H1 (cell line): Measurements from ENCODE around the gene ACER3. TPM values are rescaled to one million over a fixed set of nuclear protein-coding genes. Genes with fewer than 3 reads are reported as not detected.

ENCODE experiments used
- CTCF ChIA-PET: fragments of 300-600 bp; sonication (Branson Sonifier 250); formaldehyde crosslinking; loops from one replicate; lab custom pipeline; 2021; ENCODE audit not compliant: partially characterized antibody; lab: Charles Lee
- POLR2A ChIA-PET: fragments of 300-600 bp; sonication (Branson Sonifier 250); formaldehyde crosslinking; loops from one replicate; lab custom pipeline; 2021; ENCODE audit warnings: inconsistent platforms; ENCODE audit not compliant: partially characterized antibody; lab: Charles Lee
- DNase-seq, 2 experiments: peaks; one replicate each; pipeline versions ENCODE4 v3.0.0 to v3.0.0-alpha.2; 2010 to 2022; ENCODE audit warnings: low spot score in 2 of 2, low read depth in 1 of 2, mixed read lengths in 1 of 2
- FAIRE-seq: peaks from 2 replicates; lab custom pipeline; 2011; peaks lifted over from hg19 to GRCh38; lab: Jason Lieb, UNC
- H2AFZ ChIP-seq: 2 replicates; pipeline ENCODE4 v1.8.1; 2012; ENCODE audit warnings: low read length, inconsistent platforms
- H2AK5ac ChIP-seq: 2 replicates; pipeline ENCODE4 v1.6.1; 2013; ENCODE audit warnings: low read depth, low read length
- H2BK120ac ChIP-seq: replicated peaks from 2 replicates; pipeline ENCODE3; 2013; ENCODE audit warnings: low read depth, low read length, inconsistent platforms
- H2BK12ac ChIP-seq: 2 replicates; pipeline ENCODE4 v1.6.1; 2013; ENCODE audit warnings: low read depth, low read length
- H2BK15ac ChIP-seq: 2 replicates; pipeline ENCODE4 v1.6.1; 2013; ENCODE audit warnings: low read length
- H2BK20ac ChIP-seq: 2 replicates; pipeline ENCODE4 v1.6.1; 2013; ENCODE audit warnings: low read length
- H2BK5ac ChIP-seq: 2 replicates; pipeline ENCODE4 v1.6.1; 2013; ENCODE audit warnings: low read depth, low read length
- H3K14ac ChIP-seq: 2 replicates; pipeline ENCODE4 v1.6.1; 2013; ENCODE audit warnings: inconsistent platforms; ENCODE audit not compliant: insufficient read length
- H3K18ac ChIP-seq: 2 replicates; pipeline ENCODE4 v1.6.1; 2013; ENCODE audit warnings: low read length; ENCODE audit errors: extremely low read depth
- H3K23ac ChIP-seq: 2 replicates; pipeline ENCODE4 v1.6.1; 2013; ENCODE audit warnings: inconsistent platforms; ENCODE audit not compliant: insufficient read length
- H3K23me2 ChIP-seq: 2 replicates; pipeline ENCODE4 v1.6.1; 2013; ENCODE audit warnings: low read depth, low read length
- H3K27ac ChIP-seq: 2 replicates; pipeline ENCODE4 v1.6.1; 2011; ENCODE audit warnings: low read depth, low read length, inconsistent platforms
- H3K27me3 ChIP-seq, 4 experiments: replicated peaks in 1 of 4; 1 replicate in 1 of 4; 2 replicates in 3 of 4; pipeline versions ENCODE4 v1.6.1 to v1.8.1; 2011 to 2013; ENCODE audit warnings: low read length in 3 of 4, mild to moderate bottlenecking in 3 of 4, inconsistent platforms in 2 of 4, mixed read lengths in 2 of 4, moderate library complexity in 1 of 4; ENCODE audit not compliant: control insufficient read depth in 3 of 4, insufficient read depth in 3 of 4; ENCODE audit errors: extremely low read depth in 1 of 4
- H3K36me3 ChIP-seq, 4 experiments: 2 replicates each; pipeline versions ENCODE4 v1.6.1 to v1.8.1; 2011 to 2013; ENCODE audit warnings: mild to moderate bottlenecking in 4 of 4, low read length in 3 of 4, moderate library complexity in 2 of 4, control low read depth in 1 of 4, inconsistent platforms in 1 of 4; ENCODE audit not compliant: insufficient read depth in 4 of 4, control insufficient read depth in 2 of 4
- H3K4ac ChIP-seq: replicated peaks from 2 replicates; pipeline ENCODE3; 2013; ENCODE audit warnings: low read length, low read depth, mixed read lengths, inconsistent platforms; ENCODE audit not compliant: insufficient read length
- H3K4me1 ChIP-seq, 4 experiments: replicated peaks in 1 of 4; 1 replicate in 1 of 4; 2 replicates in 3 of 4; pipeline versions ENCODE4 v1.6.1 to v1.8.1; 2011 to 2013; ENCODE audit warnings: low read length in 3 of 4, inconsistent platforms in 2 of 4, mixed read lengths in 1 of 4; ENCODE audit not compliant: insufficient read depth in 4 of 4, control insufficient read depth in 3 of 4
- H3K4me2 ChIP-seq, 2 experiments: 2 replicates each; pipeline versions ENCODE4 v1.6.1 to v1.8.1; 2011 to 2013; ENCODE audit warnings: low read depth in 2 of 2, low read length in 2 of 2, control low read depth in 1 of 2, inconsistent platforms in 1 of 2, mild to moderate bottlenecking in 1 of 2; ENCODE audit not compliant: insufficient read depth in 1 of 2
- H3K4me3 ChIP-seq, 4 experiments: fragments of 200-600, 300-600 bp in 1 of 4; sonication (generic), shearing (Covaris generic), sonication (Bioruptor Twin) in 1 of 4; 2 replicates each; pipeline versions ENCODE4 v1.5.1 to v1.8.1; 2011 to 2016; ENCODE audit warnings: low read length in 4 of 4, low read depth in 3 of 4, control low read depth in 2 of 4, inconsistent platforms in 2 of 4, mild to moderate bottlenecking in 2 of 4, mixed read lengths in 1 of 4, moderate library complexity in 1 of 4; ENCODE audit not compliant: insufficient read depth in 2 of 4; ENCODE audit errors: extremely low read depth in 1 of 4
- H3K56ac ChIP-seq: replicated peaks from 2 replicates; pipeline ENCODE3; 2013; ENCODE audit warnings: low read depth, mild to moderate bottlenecking, mixed read lengths, low read length, inconsistent platforms; ENCODE audit not compliant: insufficient read length
- H3K79me1 ChIP-seq: 2 replicates; pipeline ENCODE4 v1.6.1; 2013; ENCODE audit warnings: low read depth, low read length, control low read depth
- H3K79me2 ChIP-seq, 2 experiments: 2 replicates each; pipeline versions ENCODE4 v1.6.1 to v1.8.1; 2012 to 2013; ENCODE audit warnings: low read length in 2 of 2, mild to moderate bottlenecking in 2 of 2, inconsistent platforms in 1 of 2; ENCODE audit not compliant: insufficient read depth in 2 of 2, control insufficient read depth in 1 of 2
- H3K9ac ChIP-seq, 4 experiments: replicated peaks in 1 of 4; 1 replicate in 1 of 4; 2 replicates in 3 of 4; pipeline versions ENCODE4 v1.6.1 to v1.8.1; 2011 to 2013; ENCODE audit warnings: low read depth in 3 of 4, low read length in 3 of 4, control low read depth in 2 of 4, mild to moderate bottlenecking in 2 of 4, moderate library complexity in 2 of 4, inconsistent platforms in 1 of 4; ENCODE audit errors: extremely low read depth in 1 of 4
- H3K9me3 ChIP-seq, 2 experiments: 2 replicates each; pipeline versions ENCODE4 v1.6.1 to v1.8.1; 2012 to 2013; ENCODE audit warnings: mild to moderate bottlenecking in 2 of 2, moderate library complexity in 2 of 2, control low read depth in 1 of 2, inconsistent platforms in 1 of 2, low read depth in 1 of 2, low read length in 1 of 2, mixed read lengths in 1 of 2; ENCODE audit not compliant: insufficient read depth in 2 of 2
- H4K20me1 ChIP-seq, 2 experiments: replicated peaks in 1 of 2; 2 replicates each; pipeline versions ENCODE3 to v1.8.1; 2011 to 2013; ENCODE audit warnings: inconsistent platforms in 2 of 2, low read length in 2 of 2, mild to moderate bottlenecking in 1 of 2; ENCODE audit not compliant: insufficient read depth in 2 of 2, control insufficient read depth in 1 of 2
- H4K5ac ChIP-seq: 2 replicates; pipeline ENCODE4 v1.6.1; 2013; ENCODE audit warnings: low read length, low read depth, mixed read lengths, inconsistent platforms; ENCODE audit not compliant: insufficient read length
- H4K8ac ChIP-seq: 2 replicates; pipeline ENCODE4 v1.8.0; 2013; ENCODE audit warnings: mild to moderate bottlenecking, moderate library complexity, low read length, inconsistent platforms; ENCODE audit not compliant: insufficient read depth; ENCODE audit errors: extremely low read depth
- H4K91ac ChIP-seq: replicated peaks from 2 replicates; pipeline ENCODE3; 2013; ENCODE audit warnings: low read length, mixed read lengths, inconsistent platforms; ENCODE audit not compliant: insufficient read length
- HDAC2 ChIP-seq, 2 experiments: fragments of 300-600 bp in 1 of 2; sonication (generic) in 1 of 2; IDR thresholded peaks; 2 replicates each; pipeline ENCODE4 v1.6.1; 2011 to 2012; ENCODE audit warnings: low read depth in 2 of 2, low read length in 2 of 2, mild to moderate bottlenecking in 2 of 2, moderate library complexity in 2 of 2, borderline replicate concordance in 1 of 2, inconsistent platforms in 1 of 2
- POLR2A ChIP-seq, 2 experiments: IDR thresholded peaks; 1 replicate in 1 of 2; 2 replicates in 1 of 2; pipeline ENCODE4 v1.6.1; 2011; ENCODE audit warnings: low read depth in 2 of 2, low read length in 2 of 2, mild to moderate bottlenecking in 2 of 2; ENCODE audit errors: control extremely low read depth in 1 of 2
- WGBS, 2 experiments: shearing (Covaris generic) in 1 of 2; methylation state at CpG; one replicate each; pipeline versions ENCODE4 v1.1.6 to v1.1.7; 2013 to 2015; ENCODE audit warnings: low lambda C conversion rate in 2 of 2, mixed read lengths in 2 of 2, inconsistent platforms in 1 of 2, low coverage in 1 of 2, missing lambda C conversion rate in 1 of 2; ENCODE audit not compliant: insufficient replicate concordance in 2 of 2, insufficient coverage in 1 of 2, insufficient read length in 1 of 2; ENCODE audit errors: extremely low coverage in 1 of 2, missing lambda C conversion rate in 1 of 2; 5-methylcytosine and 5-hydroxymethylcytosine counted together
- polyA plus RNA-seq, 7 experiments: library from polyadenylated mRNA; depleted of rRNA in 3 of 7; stranded (reverse) in 5 of 7; unstranded in 2 of 7; fragments of >200 nt in 5 of 7; fragments of 200-250 nt in 2 of 7; gene quantifications; 1 replicate in 5 of 7; 2 replicates in 1 of 7; 4 replicates in 1 of 7; pipeline versions ENCODE4 v1.2.1 to v1.2.3, GENCODE V29; 2011 to 2013; ENCODE audit warnings: missing spikeins in 2 of 7, mixed read lengths in 2 of 7
- total RNA-seq: library from RNA; stranded (reverse); fragmentation: NEBNext Ultra II Directional; extraction: Animal tissue kit (Norgen Biotek cat#: 25700); gene quantifications from 2 replicates; pipeline ENCODE4 v1.2.1, GENCODE V29; 2021

ACER3 gene
- total and polyA plus RNA-seq, 2 of the 8 experiments (the other 6 are each of a cell fraction or from before 2014, with no cell fraction given), result 5.7 to 16.2 TPM

- POLR2A ChIA-PET, result no interaction called here
- Histone ChIP-seq H2BK15ac (no peak overlapping the region), H3K9ac (no peak overlapping the region), H3K4me2 (no peak overlapping the region), H3K4ac (no peak overlapping the region), H3K36me3 (no peaks in the 10 kb centered on the region), H3K18ac (no peak overlapping the region), H3K14ac (no peak overlapping the region), H3K23ac (no peak overlapping the region), H2AFZ (no peak overlapping the region), H4K91ac (no peak overlapping the region), H2BK12ac (no peak overlapping the region), H2BK20ac (no peak overlapping the region), H3K27ac (no peak overlapping the region), H3K79me2 (no peaks in the 10 kb centered on the region), H3K56ac (no peak overlapping the region), H4K5ac (no peak overlapping the region), H2AK5ac (no peak overlapping the region), H3K4me1 (no peaks in the 10 kb centered on the region), H3K27me3 (no peaks in the 10 kb centered on the region), H4K20me1 (no peaks in the 10 kb centered on the region), H2BK5ac (no peak overlapping the region), H3K4me3 (no peak overlapping the region), H3K79me1 (no peaks in the 10 kb centered on the region), H2BK120ac (no peak overlapping the region), H3K23me2 (no peaks in the 10 kb centered on the region), H4K8ac (no peak overlapping the region), H3K9me3 (peaks cover 0 to 3% of the 10 kb centered on the region in 2 experiments; a peak in 1 of 4 replicates)
- FAIRE-seq (no peak), DNase-seq (no peak)
- CTCF ChIA-PET, result interaction anchor here (0.6 to 12.7 kb wide), 9 partner anchors 9 to 137 kb away, joined by 3 to 201 read pairs (median 4); no protein-coding TSS in a partner anchor
- 71% methylated on average over 1 of the region's 1 CpG; no CpG with 5 or more reads in 1 of the 2 experiments for WGBS, 2 experiments
- TF ChIP-seq POLR2A (IDR thresholded peaks at IDR 0.05; ENCODE audit: control extremely low read depth in 1 of 2, low read depth in 2 of 2, low read length in 2 of 2), result no peak
- no peak for TF ChIP-seq HDAC2 (IDR thresholded peaks at IDR 0.05; ENCODE audit: borderline replicate concordance in 1 of 2, low read depth in 2 of 2, low read length in 2 of 2)
Observed at GRCh38 chr11:77054084-77054483, 193.4 kb downstream of the ACER3 start.
